ENCODE results near the gene PNKP.

Gene PNKP

DNA sequence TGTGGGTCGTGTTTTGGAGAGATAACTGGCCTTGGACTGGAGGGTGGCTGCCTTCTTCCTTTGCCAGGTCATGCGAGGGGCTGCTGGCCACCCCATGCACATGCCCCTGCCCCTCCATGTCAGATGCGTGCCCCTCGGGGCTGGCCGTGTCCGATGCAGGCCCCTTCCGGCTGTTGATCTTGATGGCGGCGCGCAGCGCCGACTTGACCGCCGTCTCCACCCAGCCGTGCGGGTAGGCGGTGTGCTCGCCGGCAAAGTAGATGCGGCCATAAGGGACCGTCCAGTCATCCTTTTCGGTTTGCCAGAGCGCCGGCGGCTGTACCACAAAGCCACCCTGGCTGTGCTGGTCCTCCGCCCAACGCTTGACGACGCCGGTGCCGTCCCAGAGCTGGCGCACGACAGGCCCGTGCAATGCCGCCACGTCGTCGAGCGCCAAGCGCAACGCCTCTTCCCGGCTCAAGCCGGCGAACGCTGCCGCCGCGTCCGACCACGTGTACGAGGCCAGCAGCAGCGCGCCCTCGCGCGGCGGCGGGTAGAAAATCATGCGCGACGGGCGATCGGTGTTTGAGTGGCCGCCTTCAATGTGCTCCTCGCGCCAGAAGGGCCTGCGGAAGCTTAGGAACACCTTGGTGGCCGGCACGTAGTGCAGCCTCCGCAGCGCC, 22.4 kb upstream of the PNKP start:
- peak; percentile 19 for DNase-seq

- no peak for DNase-seq
Observed at GRCh38 chr19:49889038-49889686, 21.8 kb upstream of the PNKP start.

DNA sequence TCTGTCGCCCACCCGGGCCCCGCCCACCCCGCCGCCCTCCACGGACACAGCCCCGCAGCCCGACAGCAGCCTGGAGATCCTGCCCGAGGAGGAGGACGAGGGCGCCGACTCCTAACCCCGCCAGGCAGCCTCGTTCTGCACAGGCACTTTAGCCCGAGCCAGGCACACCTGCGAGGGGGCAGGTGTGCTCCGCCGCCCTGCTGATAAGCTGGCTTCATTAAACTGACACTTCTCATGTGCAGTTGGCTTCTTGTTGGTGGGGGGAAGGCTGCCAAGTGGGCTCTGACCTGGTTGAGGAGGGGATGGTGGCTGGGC, 21.1 kb upstream of the PNKP start:
- no peak for DNase-seq

DNA sequence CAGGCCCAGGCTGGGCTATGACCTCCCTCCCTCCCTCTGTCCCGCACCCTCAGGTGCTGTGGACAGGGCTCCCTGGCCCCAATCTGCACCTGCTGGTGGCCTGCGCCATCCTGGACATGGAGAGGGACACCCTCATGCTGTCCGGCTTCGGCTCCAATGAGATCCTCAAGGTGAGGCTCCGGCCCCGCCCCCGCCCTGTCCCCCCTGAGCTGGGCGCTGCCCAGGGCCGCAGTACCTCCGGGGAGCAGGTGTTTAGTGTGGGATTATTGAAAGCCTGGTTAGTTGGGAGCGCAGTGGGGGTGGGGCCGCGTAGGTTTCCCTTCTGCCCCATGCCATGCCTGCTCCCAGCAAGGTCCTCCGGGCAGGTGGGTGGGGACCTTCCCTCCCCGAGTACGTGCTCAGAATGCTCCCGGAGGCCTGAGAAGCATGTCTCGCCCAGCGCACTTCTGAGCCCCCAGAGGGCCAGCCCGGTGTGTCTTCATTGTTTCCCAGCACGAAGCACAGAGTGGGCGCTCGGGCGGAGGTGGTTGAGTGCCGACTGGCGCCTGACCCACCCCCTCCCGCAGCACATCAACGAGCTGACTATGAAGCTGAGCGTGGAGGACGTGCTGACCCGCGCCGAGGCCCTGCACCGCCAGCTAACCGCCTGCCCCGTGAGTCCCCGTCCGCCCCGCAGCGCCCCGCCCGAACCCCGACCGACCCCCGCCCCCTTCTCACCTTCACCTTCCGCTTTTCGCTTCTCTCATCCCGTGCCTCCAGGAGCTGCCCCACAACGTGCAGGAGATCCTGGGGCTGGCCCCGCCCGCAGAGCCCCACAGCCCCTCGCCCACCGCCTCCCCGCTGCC, 20.5 kb upstream of the PNKP start:
- no peak for DNase-seq

DNA sequence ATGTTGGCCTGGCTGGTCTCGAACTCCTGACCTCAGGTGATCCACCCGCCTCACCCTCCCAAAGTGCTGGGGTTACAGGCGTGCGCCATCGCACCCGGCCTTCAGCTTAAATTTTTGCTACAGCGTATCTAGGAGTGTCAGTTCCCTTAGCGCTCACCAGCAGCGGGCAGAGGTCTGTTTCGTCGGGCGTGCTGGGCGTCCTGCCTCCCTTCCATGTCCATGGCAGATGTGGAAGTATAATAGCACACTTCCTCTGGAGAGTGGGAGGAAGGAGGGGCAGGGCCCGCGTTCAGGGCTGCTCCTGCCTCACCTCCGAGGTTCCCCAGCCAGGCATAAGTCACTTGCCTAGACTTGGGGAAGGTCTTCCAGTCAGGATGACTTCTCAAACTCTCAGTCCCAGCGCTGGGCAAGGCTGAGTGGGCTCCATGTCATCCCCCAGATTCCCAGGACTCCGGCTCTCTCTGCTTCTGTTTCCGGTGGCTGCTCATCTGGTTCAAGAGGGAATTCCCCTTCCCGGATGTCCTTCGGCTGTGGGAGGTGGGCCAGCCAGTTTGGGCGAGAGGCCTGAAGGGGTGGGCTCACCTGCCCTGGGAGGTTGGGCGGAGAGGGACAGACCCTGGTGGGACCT, 19.8 kb upstream of the PNKP start:
- no peak for DNase-seq

- DNase-seq: no peak
Observed at GRCh38 chr19:49884760-49885159, 17.4 kb upstream of the PNKP start.

DNA sequence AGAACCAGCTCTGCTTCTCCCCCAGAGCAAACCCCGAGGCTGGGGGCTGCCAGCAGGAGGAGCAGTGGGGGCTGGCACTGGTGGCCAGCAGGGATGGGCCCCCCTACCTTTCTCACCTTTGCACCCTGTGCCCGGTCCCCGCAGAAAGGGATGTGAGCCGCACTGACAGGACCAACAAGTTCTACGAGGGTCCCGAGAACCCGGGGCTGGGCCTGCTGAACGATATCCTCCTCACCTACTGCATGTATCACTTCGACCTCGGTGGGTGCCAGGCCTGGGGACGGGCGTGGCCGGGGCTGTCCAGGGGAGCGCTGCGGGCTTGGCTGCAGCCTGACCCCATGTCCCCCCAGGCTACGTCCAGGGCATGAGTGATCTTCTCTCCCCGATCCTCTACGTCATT, 16.7 kb upstream of the PNKP start:
- DNase-seq: no peak

- no peak for DNase-seq
Observed at GRCh38 chr19:49883094-49883493, 15.7 kb upstream of the PNKP start.

DNA sequence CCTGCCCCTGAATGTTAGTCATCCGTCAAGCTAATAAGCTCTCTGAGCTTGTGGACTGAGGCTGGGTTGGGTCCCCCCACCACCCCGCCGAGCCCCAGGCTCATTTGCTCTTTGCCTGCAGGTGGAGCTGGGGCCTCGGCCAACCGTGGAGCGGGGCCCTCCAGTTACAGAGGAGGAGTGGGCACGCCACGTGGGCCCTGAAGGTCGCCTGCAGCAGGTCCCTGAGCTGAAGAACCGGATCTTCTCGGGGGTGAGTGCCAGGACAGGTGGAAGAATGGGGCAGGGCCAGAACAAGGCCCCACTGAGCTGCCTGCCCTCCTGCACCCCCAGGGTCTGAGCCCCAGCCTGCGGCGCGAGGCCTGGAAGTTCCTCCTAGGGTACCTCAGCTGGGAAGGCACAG, 15.3 kb upstream of the PNKP start:
- DNase-seq: no peak

- no peak for DNase-seq
Observed at GRCh38 chr19:49881672-49882394, 14.5 kb upstream of the PNKP start.

DNA sequence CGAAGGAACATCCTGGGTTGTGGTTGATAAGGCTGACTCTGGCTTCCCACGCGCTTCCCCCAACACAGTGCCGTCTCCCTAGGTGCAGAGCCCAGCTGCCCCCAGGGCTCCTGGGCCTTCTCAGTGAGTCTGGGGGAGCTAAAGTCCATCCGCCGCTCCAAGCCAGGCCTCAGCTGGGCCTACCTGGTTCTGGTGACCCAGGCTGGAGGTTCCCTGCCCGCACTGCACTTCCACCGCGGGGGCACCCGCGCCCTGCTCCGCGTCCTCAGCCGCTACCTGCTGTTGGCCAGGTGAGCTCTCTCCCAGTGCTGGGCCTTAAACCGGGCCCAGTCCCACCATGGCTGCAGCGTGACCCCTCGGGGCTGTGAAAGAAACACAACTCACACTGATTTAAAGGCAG, 13.8 kb upstream of the PNKP start:
- DNase-seq: no peak

DNA sequence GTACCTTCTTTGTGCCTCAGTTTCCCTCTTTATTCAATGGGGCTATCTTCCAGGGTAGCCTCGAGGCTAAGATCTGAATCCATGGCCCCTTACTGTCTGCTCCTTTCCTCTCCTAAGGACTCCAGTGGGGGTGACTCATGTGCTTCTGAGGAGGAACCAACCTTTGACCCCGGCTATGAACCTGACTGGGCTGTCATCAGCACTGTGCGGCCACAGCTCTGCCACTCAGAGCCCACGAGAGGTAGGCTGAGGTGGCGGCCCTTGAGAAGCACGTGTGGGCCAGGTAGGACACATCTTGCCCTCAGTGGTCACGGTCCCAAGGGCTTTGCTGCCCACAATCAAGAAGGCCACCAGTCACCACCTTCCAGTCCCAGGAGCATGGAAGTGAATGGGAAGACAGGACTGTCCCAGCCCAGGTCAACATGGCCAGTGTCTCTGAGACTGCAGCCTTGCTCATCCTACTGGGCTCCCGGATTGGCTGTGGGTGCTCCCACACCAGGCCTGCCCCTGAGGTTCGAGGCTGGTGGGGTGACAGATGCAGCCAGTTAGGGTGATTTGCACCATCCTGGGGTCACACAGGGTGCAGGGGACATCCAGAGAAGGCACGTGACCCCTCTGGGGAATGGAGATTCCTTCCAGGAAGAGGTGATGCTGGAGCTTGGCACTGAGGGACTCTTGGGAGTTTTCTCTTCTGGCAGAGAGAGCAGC, 12.9 kb upstream of the PNKP start:
- no peak for DNase-seq

- DNase-seq: no peak
Observed at GRCh38 chr19:49879243-49879963, 12.0 kb upstream of the PNKP start.

DNA sequence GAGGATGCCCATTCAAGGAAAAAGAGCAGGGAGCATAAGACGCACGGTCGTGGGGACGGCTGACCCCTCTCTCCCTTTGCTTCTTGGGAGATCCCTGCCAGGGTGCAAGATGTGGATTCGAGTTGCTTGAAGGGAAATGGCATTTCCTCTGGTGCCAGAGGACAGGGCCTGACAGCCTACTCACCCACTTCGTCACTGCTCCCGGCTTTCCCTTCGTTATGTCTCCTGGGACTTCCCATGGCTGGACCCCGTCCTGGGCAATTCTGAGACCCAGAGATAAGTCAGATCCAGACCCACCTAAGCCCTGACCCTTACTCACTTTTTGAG, 11.3 kb upstream of the PNKP start:
- no peak for DNase-seq

- peak; percentile 81 for DNase-seq
Observed at GRCh38 chr19:49877879-49878743, 10.7 kb upstream of the PNKP start.

DNA sequence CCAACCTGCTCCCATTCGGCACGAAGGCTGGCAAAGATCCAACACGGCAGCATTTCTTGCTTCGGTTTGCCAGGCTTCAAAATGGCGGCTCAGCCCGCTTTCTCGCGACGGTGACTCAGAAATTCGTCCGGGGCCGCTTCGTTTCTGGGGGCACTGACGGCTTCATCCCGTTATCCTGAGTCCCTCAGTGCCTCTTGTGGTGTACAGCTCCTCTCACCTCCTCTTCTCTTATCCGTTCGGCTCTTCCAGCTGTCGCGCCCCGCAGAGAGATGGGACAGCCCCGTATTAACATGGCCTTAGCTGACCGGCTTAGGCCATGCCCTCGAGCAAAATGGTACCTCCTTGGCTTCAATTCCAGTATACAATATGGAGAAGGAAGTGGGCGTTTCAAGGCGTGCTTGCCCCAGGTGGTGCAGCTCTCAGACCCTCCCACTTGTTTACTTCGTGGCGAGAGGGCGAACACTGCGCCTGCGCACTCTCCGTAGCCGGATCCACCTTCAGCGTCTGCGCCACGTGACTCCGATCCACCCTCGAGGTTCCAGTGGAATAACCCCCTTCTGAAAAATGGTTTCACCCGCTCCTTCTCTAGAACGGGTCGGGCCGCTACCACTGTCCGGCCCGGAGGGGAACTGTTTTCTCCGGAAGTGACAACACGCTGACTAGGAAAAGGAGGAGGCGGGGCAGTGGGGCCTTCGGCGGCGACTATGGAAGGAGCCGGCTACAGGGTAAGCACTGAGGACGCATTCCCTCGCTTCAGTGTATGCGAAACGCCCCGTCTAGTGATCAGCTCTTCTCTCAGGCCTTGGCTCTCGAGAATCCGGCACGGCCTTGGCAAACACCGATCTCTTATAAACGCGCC, 9.9 kb upstream of the PNKP start, which contains the start of the genes AKT1S1 and TBC1D17:
Gene AKT1S1, minus strand, starts transcription at position 336 of the 859 bp plus-strand sequence. CDS start 4,060 bp downstream, outside the sequence.
Gene TBC1D17, plus strand, starts transcription at position 683 of the 859 bp plus-strand sequence. Its CDS starts 22 bp downstream, at position 705.
- peak; percentile 99 for DNase-seq

DNA sequence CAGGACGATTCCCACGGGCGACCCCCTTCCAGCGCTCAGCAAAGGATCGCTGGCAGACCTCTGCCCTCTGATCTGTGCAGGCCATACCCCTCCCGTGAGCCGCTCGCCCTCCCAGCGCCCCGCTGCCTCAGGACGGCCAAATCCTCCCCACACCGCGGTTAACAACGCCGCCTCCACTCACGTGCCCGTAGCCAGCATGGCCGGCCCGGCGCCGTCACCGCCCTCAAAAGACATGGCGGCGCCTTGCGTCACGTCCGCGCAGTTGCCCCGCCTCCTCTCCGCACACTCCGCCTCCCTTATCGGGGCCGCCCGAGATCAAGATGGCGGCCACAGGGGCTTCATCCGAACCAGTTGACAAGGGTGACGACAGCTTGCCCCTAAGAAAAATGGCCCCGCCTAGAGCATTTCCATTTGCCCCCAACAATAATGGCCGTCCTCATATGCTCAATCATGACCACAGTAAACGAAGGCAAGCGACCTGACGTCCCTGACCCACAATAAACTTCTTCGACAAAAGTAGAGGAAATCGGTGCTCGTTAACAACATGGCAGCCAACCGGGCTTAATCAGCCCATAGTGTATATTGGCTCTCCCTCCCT, 9.1 kb upstream of the PNKP start:
- peak; percentile 95 for DNase-seq

DNA sequence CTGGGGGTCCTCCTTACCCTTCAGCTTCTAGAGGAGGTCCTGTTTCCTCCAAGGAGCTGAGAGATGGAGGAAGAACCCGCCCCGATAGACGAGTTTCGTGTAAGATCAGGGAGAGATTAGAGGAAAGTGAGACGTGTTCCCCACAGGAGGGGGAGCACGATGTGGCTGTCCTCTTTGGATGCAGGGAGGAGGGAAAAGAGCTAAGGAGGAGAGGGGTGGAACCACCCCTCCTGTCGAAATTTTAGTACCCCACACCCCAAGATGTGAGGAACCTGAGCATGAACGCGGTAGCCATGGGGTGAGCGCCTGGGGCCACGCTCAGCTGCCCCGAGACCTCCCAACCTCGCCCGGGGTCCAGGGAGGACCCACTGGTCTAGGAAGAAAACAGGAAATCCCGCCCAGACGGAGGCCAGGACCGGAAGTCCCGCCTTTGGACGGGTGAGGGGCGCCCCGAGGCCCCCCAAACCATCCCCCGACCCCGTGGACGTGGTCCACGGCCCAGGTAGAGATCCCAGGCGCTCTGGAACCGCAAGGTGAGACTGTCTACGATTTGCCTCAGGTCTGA, 8.6 kb upstream of the PNKP start:
- no peak for DNase-seq

DNA sequence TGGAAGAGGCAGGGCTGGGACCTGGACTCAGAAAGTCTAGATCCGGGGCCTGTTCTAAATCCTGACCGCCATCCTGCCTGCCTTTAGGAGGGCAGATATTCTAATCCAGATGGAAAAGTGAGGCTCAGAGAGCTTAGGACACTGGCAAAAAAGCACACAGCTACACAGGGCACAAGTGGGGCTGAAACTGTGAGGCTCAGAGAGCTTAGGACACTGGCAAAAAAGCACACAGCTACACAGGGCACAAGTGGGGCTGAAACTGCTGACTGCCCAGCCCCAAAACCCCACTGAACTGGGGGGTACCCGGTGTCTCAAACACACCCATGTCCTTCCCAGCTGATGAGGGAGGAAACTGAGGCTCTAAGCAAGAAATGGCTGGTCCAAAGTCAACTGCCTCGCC, 7.8 kb upstream of the PNKP start:
- no peak for DNase-seq

Data from GF-D8 (cell line).